Type B pancreatic cell (in vitro differentiated cells): ENCODE data around the gene CAPN15. TPM values are rescaled to one million over a fixed set of nuclear protein-coding genes. Genes with fewer than 3 reads are reported as not detected.

Experiments
- DNase-seq: peaks from one replicate; pipeline ENCODE4 v3.0.0; 2021; ENCODE audit warnings: mixed read lengths; ENCODE audit not compliant: unreplicated experiment; ENCODE audit errors: extremely low spot score
- H3K27ac Mint-ChIP-seq: 2 replicates; pipeline ENCODE4 v1.8.0; 2021; ENCODE audit warnings: mild to moderate bottlenecking, mixed read lengths
- H3K27me3 Mint-ChIP-seq: 2 replicates; pipeline ENCODE4 v1.8.0; 2021; ENCODE audit warnings: mixed read lengths
- H3K36me3 Mint-ChIP-seq: 2 replicates; pipeline ENCODE4 v1.8.0; 2021; ENCODE audit warnings: mixed read lengths
- H3K4me1 Mint-ChIP-seq: one replicate; pipeline ENCODE4 v1.8.0; 2021; ENCODE audit warnings: mixed read lengths; ENCODE audit not compliant: unreplicated experiment
- H3K4me3 Mint-ChIP-seq: 2 replicates; pipeline ENCODE4 v1.8.0; 2021; ENCODE audit warnings: mild to moderate bottlenecking, mixed read lengths
- H3K9me3 Mint-ChIP-seq: 2 replicates; pipeline ENCODE4 v1.8.0; 2021; ENCODE audit warnings: mixed read lengths
- total RNA-seq: library from RNA; stranded (reverse); gene quantifications from 2 replicates; pipeline ENCODE4 v1.2.1, GENCODE V29; 2021; ENCODE audit warnings: low replicate concordance
- TF ChIP-seq, protein P1 (sequence below): fragments of 200-600 bp; sonication (generic); conservative IDR thresholded peaks from 2 replicates; pipeline ENCODE4 v1.5.0; 2021; ENCODE audit warnings: antibody characterized with exemption, mild to moderate bottlenecking

CAPN15 gene
- total RNA-seq, 1 donor from 2014 or later = 52.3 TPM

GRCh38 chr16:496097-496886 is 31.2 kb upstream of the CAPN15 start:
- TF ChIP-seq, protein P1, sequence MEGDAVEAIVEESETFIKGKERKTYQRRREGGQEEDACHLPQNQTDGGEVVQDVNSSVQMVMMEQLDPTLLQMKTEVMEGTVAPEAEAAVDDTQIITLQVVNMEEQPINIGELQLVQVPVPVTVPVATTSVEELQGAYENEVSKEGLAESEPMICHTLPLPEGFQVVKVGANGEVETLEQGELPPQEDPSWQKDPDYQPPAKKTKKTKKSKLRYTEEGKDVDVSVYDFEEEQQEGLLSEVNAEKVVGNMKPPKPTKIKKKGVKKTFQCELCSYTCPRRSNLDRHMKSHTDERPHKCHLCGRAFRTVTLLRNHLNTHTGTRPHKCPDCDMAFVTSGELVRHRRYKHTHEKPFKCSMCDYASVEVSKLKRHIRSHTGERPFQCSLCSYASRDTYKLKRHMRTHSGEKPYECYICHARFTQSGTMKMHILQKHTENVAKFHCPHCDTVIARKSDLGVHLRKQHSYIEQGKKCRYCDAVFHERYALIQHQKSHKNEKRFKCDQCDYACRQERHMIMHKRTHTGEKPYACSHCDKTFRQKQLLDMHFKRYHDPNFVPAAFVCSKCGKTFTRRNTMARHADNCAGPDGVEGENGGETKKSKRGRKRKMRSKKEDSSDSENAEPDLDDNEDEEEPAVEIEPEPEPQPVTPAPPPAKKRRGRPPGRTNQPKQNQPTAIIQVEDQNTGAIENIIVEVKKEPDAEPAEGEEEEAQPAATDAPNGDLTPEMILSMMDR = no peak
- Mint-ChIP-seq H3K27ac (no peak overlapping the region), H3K4me1 (peaks cover 12% of the 10 kb centered on the region), H3K9me3 (no peaks in the 10 kb centered on the region), H3K4me3 (no peak overlapping the region), H3K27me3 (no peaks in the 10 kb centered on the region), H3K36me3 (peaks cover 6% of the 10 kb centered on the region)
- DNase-seq = no peak

DNA sequence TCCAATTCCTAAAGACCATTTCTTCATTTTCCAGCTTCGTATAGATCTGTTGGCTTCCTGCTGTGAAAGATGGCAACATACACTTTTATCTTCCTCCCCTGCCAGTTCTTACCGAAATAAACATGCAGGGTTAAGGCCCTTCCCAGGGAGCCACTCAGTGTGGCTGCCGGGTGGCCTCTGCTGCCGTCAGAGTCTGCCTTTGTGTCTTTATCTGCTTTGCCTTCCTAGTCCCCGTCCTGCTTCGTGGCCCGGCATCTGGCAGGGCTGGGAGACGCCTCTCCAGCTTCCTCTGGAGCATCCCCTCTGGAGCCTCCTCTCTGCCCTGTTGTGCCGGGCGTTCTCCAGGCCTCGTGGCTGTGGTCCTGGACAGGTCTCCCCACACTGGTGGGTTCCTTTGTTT is 30.3 kb upstream of the CAPN15 start:
- no peaks in the 10 kb centered on the region for H3K9me3 Mint-ChIP-seq
- TF ChIP-seq, protein P1 = no peak
- H3K4me3 Mint-ChIP-seq = no peak overlapping the region
- DNase-seq = no peak
- peaks cover 6% of the 10 kb centered on the region for H3K36me3 Mint-ChIP-seq
- H3K4me1 Mint-ChIP-seq = peaks cover 12% of the 10 kb centered on the region
- no peaks in the 10 kb centered on the region for H3K27me3 Mint-ChIP-seq
- peak overlapping the region; percentile 52 for H3K27ac Mint-ChIP-seq

DNA sequence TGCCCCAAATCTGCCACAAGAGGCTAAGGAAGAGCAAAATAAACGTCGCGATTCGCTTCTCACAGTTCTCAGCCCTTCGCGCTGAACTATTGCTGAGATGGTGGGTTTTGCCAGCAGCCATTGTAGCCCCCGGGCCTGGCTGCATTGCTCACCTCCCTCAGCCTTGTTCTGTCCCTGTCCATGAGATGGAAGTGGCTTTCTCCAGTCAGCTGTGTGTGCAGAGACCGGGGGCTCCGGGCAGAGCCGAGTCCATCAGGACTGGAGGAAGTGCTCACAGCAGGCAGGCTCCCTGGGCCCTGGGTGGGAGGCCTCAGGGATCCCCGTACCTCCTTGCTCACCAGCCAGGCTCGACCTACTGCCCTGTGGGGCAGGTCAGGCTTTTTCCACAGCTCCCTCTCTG is 27.6 kb upstream of the CAPN15 start:
- H3K27me3 Mint-ChIP-seq = no peaks in the 10 kb centered on the region
- no peak for DNase-seq
- H3K9me3 Mint-ChIP-seq = no peaks in the 10 kb centered on the region
- H3K4me1 Mint-ChIP-seq = peaks cover 12% of the 10 kb centered on the region
- no peak overlapping the region for H3K27ac Mint-ChIP-seq
- no peak overlapping the region for H3K4me3 Mint-ChIP-seq
- TF ChIP-seq, protein P1 = no peak
- H3K36me3 Mint-ChIP-seq = peaks cover 6% of the 10 kb centered on the region

DNA sequence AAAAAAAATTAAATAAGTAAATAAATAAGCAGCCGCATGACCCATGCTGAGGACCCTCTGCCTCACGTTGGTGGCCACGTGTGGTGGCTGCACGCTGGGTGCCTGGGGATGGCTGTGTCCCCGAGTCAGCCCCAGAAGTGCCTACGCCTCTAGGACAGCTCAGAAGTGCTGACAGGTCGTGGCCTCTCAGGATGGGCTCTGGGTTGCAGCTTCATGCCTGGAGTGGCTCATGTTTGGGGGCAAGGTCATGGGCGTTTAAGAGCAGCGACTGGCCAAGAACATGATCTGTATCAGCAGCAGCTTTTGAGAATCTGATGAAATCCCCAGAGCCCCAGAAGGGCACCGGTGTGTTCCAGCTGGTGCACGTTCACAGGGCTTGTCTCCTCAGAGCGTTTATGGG is 26.8 kb upstream of the CAPN15 start:
- H3K9me3 Mint-ChIP-seq = no peaks in the 10 kb centered on the region
- no peak for DNase-seq
- TF ChIP-seq, protein P1 = no peak
- H3K4me3 Mint-ChIP-seq = no peak overlapping the region
- H3K4me1 Mint-ChIP-seq = peaks cover 12% of the 10 kb centered on the region
- H3K27me3 Mint-ChIP-seq = no peaks in the 10 kb centered on the region
- peaks cover 6% of the 10 kb centered on the region for H3K36me3 Mint-ChIP-seq
- no peak overlapping the region for H3K27ac Mint-ChIP-seq

DNA sequence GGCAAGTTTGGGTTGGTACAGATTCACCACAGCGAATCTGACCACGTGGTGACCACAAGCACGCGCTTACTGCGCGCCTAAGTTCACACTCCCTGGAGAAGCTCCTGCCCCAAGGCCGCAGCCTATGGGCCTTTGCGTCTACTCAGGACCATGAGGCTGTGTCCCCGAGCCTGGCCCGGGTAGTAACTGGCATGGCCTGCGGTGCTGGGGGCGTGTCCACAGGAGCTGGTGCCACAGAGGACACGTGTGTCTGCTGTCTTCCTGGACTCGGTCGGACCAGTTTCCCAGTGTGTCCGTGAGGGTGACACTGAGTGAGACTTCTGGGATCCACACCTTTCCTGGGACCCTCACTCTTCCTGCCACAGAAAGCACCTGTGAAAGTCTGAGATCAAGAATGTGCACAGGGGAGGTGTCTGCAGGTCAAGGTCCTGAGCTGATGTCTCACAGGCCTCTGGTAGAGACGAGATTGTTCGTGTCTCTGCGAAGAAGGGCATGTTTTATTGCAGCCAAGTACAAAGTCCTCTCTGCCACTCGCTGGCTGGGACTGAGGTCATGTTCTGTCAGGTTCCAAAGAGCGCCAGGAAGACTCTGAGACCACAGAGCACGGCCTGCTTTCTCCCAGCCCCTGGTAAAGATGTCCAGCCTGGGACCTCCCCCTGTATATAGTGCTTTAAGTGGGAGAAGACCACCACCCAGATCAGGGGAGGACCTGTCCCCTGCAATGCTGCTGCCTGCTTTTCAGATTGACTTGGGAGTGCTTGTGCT is 25.2 kb upstream of the CAPN15 start:
- Mint-ChIP-seq H3K4me3 (no peak overlapping the region), H3K27ac (peak overlapping the region; percentile 62), H3K4me1 (peaks cover 3% of the 10 kb centered on the region), H3K9me3 (no peaks in the 10 kb centered on the region), H3K36me3 (peaks cover 4% of the 10 kb centered on the region), H3K27me3 (no peaks in the 10 kb centered on the region)
- no peak for DNase-seq
- TF ChIP-seq, protein P1 = no peak
